Tibial artery (tissue), 4 donors: ENCODE measurements around the gene BNIP1.

Experiments
- DNase-seq, 2 donors: peaks; one replicate each; pipeline ENCODE4 v3.0.0-alpha.2; 2019
- H3K27ac ChIP-seq, 2 donors: fragments of 200-600 bp; sonication (generic) in 1 of 2; 1 replicate in 1 of 2; 2 replicates in 1 of 2; pipeline ENCODE4 v1.5.1; 2018 to 2019; ENCODE audit warnings: mild to moderate bottlenecking in 1 of 2
- H3K27me3 ChIP-seq, 2 donors: fragments of 200-600 bp; sonication (generic) in 1 of 2; one replicate each; pipeline versions ENCODE4 v1.5.1 to v1.6.0; 2016 to 2019
- H3K36me3 ChIP-seq, 3 donors: fragments of 200-600 bp; sonication (generic) in 2 of 3; one replicate each; pipeline ENCODE4 v1.5.1; 2016 to 2019; ENCODE audit warnings: mild to moderate bottlenecking in 2 of 3
- H3K4me1 ChIP-seq, 4 donors: fragments of 200-600 bp; sonication (generic) in 2 of 4; 1 replicate in 3 of 4; 2 replicates in 1 of 4; pipeline ENCODE4 v1.5.1; 2016 to 2019
- H3K4me3 ChIP-seq, 2 donors: fragments of 200-600 bp; sonication (generic) in 1 of 2; 1 replicate in 1 of 2; 2 replicates in 1 of 2; pipeline ENCODE4 v1.5.1; 2018 to 2019; ENCODE audit warnings: mild to moderate bottlenecking in 2 of 2
- H3K9me3 ChIP-seq, 3 donors: fragments of 200-600 bp; sonication (generic) in 1 of 3; one replicate each; pipeline ENCODE4 v1.5.1; 2016 to 2019
- intact Hi-C: fragments of 100-400 bp; cut with DNase I; formaldehyde crosslinking; loops from one replicate; pipeline ENCODE4 v1.15.0; 2023; ENCODE audit warnings: low total_unique reads
- TF ChIP-seq, protein P1 (sequence below), 2 experiments: fragments of 200-600 bp in 1 of 2; fragments of 450-650 bp in 1 of 2; IDR thresholded peaks; one replicate each; pipeline ENCODE4 v1.5.1; 2017 to 2019; ENCODE audit warnings: antibody characterized with exemption in 2 of 2, mild to moderate bottlenecking in 1 of 2, moderate library complexity in 1 of 2

BNIP1 gene

DNA sequence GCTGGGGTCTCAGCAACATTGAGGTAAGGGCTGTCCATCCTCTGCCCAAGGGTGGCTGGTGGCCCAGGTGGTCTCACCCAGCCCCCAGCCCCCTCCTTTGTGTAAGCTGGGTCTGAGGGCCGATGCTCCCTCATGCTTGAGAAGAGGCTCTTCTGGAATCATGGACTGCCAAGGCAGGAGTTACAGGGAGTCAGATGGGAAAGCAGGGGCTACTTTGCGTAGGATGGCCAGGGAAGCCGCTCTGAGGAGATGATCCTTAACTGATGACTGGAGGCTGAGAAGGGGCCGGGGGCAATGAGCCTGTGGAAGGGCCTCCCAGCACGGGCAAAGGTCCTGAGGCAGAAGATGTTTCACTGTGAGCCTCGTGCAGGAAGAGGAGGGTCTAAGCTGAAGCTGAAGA is 67.0 kb downstream of the BNIP1 start:
- TF ChIP-seq, protein P1, sequence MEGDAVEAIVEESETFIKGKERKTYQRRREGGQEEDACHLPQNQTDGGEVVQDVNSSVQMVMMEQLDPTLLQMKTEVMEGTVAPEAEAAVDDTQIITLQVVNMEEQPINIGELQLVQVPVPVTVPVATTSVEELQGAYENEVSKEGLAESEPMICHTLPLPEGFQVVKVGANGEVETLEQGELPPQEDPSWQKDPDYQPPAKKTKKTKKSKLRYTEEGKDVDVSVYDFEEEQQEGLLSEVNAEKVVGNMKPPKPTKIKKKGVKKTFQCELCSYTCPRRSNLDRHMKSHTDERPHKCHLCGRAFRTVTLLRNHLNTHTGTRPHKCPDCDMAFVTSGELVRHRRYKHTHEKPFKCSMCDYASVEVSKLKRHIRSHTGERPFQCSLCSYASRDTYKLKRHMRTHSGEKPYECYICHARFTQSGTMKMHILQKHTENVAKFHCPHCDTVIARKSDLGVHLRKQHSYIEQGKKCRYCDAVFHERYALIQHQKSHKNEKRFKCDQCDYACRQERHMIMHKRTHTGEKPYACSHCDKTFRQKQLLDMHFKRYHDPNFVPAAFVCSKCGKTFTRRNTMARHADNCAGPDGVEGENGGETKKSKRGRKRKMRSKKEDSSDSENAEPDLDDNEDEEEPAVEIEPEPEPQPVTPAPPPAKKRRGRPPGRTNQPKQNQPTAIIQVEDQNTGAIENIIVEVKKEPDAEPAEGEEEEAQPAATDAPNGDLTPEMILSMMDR (IDR thresholded peaks at IDR 0.05): no peak
- H3K36me3 ChIP-seq: no peaks in the 10 kb centered on the region
- H3K9me3 ChIP-seq: peaks cover 0 to 4% (median 0%) of the 10 kb centered on the region in 3 donors
- H3K27ac ChIP-seq: no peak overlapping the region
- H3K4me1 ChIP-seq: no peaks in the 10 kb centered on the region
- H3K4me3 ChIP-seq: no peak overlapping the region
- intact Hi-C loops: no loop called here
- H3K27me3 ChIP-seq: peaks cover 0 to 28% of the 10 kb centered on the region in 2 donors
- DNase-seq: no peak

DNA sequence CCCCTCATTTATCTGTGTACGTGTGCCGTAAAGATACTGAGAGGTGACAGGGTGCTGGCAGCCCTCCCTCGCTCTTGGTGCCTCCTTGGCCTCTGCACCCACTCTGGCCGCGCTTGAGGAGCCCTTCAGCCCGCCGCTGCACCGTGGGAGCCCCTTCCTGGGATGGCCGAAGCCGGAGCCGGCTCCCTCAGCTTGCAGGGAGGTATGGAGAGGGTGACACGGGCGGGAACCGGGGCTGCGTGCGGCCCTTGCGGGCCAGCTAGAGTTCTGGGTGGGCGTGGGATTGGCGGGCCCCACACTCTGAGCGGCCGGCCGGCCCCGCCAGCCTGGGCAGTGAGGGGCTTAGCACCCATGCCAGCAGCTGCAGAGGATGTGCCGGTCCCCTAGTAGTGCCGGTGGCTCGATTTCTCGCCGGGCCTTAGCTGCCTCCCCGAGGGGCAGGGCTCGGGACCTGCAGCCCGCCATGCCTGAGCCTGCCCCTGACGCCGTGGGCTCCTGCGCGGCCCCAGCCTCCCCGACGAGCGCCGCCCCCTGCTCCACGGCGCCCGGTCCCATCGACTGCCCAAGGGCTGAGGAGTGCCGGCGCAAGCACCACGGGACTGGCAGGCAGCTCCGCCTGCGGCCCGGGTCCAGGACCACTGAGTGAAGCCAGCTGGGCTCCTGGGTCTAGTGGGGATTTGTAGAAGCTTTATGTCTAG is 69.1 kb downstream of the BNIP1 start:
- Histone ChIP-seq H3K27me3 (peaks cover 0 to 11% of the 10 kb centered on the region in 2 donors), H3K9me3 (peaks cover 0 to 4% (median 0%) of the 10 kb centered on the region in 3 donors), H3K27ac (no peak overlapping the region), H3K4me1 (no peaks in the 10 kb centered on the region), H3K36me3 (no peaks in the 10 kb centered on the region), H3K4me3 (no peak overlapping the region)
- TF ChIP-seq, protein P1 (IDR thresholded peaks at IDR 0.05): no peak
- DNase-seq: no peak
- intact Hi-C loops: no loop called here
